ENCODE measurements around the gene ARPC3. TPM values are rescaled to one million over a fixed set of nuclear protein-coding genes. Genes with fewer than 3 reads are reported as not detected.
"Not testable (repeated sequence)": the region's sequence is repeated elsewhere in the genome, so short reads cannot be mapped to it uniquely, and the experiment has no call there.

The ARPC3 gene
- total and polyA plus RNA-seq, 4 donors: 179 to 514 (median 343) TPM

GRCh38 chr12:110451263-110451662 is 1.1 kb upstream of the ARPC3 start:
- no peak for DNase-seq
- Histone ChIP-seq H3K9me3 (ENCODE audit: control insufficient read depth in 4 of 4, insufficient read depth in 3 of 4, low read length in 3 of 4) (no peaks in the 10 kb centered on the region), H3K36me3 (ENCODE audit: control insufficient read depth in 4 of 4, insufficient read depth in 4 of 4, low read length in 4 of 4) (peaks cover 0 to 10% (median 3%) of the 10 kb centered on the region in 4 donors), H3K27me3 (ENCODE audit: control insufficient read depth in 3 of 3, insufficient read depth in 3 of 3, low read length in 2 of 3) (no peaks in the 10 kb centered on the region), H3K4me3 (no peak overlapping the region), H3K9ac (ENCODE audit: insufficient read depth in 1 of 2, low read length in 2 of 2) (no peak overlapping the region), H3K4me1 (ENCODE audit: control insufficient read depth in 5 of 5, insufficient read depth in 5 of 5, low read length in 5 of 5) (peaks cover 0 to 8% (median 5%) of the 10 kb centered on the region in 5 donors), H3K27ac (ENCODE audit: low read depth in 1 of 2, low read length in 1 of 2) (no peak overlapping the region)
- TF ChIP-seq CTCF (IDR thresholded peaks at IDR 0.05; ENCODE audit: control extremely low read depth, extremely low read depth): no peak
- WGBS, 2 donors: 67 to 75% methylated on average over 1 of the region's 1 CpG
- no peak for ATAC-seq (ENCODE audit: insufficient read depth, low FRiP score)

- Histone ChIP-seq H3K36me3 (ENCODE audit: control insufficient read depth in 4 of 4, insufficient read depth in 4 of 4, low read length in 4 of 4) (peaks cover 9 to 20% (median 19%) of the 10 kb centered on the region in 4 donors), H3K27me3 (ENCODE audit: control insufficient read depth in 3 of 3, insufficient read depth in 3 of 3, low read length in 2 of 3) (no peaks in the 10 kb centered on the region), H3K9me3 (ENCODE audit: control insufficient read depth in 4 of 4, insufficient read depth in 3 of 4, low read length in 3 of 4) (no peaks in the 10 kb centered on the region), H3K4me1 (ENCODE audit: control insufficient read depth in 5 of 5, insufficient read depth in 5 of 5, low read length in 5 of 5) (peaks cover 0 to 11% (median 5%) of the 10 kb centered on the region in 5 donors), H3K9ac (ENCODE audit: insufficient read depth in 1 of 2, low read length in 2 of 2) (no peak overlapping the region), H3K27ac (ENCODE audit: low read depth in 1 of 2, low read length in 1 of 2) (no peak overlapping the region), H3K4me3 (no peak overlapping the region)
- no peak for DNase-seq
- TF ChIP-seq CTCF (IDR thresholded peaks at IDR 0.05; ENCODE audit: control extremely low read depth, extremely low read depth): no peak
- WGBS, 2 donors: 98 to 99% methylated on average over 3 of the region's 3 CpGs
- ATAC-seq (ENCODE audit: insufficient read depth, low FRiP score): no peak
These were observed 5.7 kb downstream of the ARPC3 start for GRCh38 chr12:110444455-110444854.

- H3K27me3 ChIP-seq (ENCODE audit: control insufficient read depth in 3 of 3, insufficient read depth in 3 of 3, low read length in 2 of 3): no peaks in the 10 kb centered on the region
- H3K4me1 ChIP-seq (ENCODE audit: control insufficient read depth in 5 of 5, insufficient read depth in 5 of 5, low read length in 5 of 5): no peaks in the 10 kb centered on the region
- no peaks in the 10 kb centered on the region for H3K9me3 ChIP-seq (ENCODE audit: control insufficient read depth in 4 of 4, insufficient read depth in 3 of 4, low read length in 3 of 4)
- H3K9ac ChIP-seq (ENCODE audit: insufficient read depth in 1 of 2, low read length in 2 of 2): no peak overlapping the region
- H3K36me3 ChIP-seq (ENCODE audit: control insufficient read depth in 4 of 4, insufficient read depth in 4 of 4, low read length in 4 of 4): peaks cover 22 to 33% (median 25%) of the 10 kb centered on the region in 4 donors
- no peak for ATAC-seq (ENCODE audit: insufficient read depth, low FRiP score)
- H3K27ac ChIP-seq (ENCODE audit: low read depth in 1 of 2, low read length in 1 of 2): no peak overlapping the region
- no peak for TF ChIP-seq CTCF (IDR thresholded peaks at IDR 0.05; ENCODE audit: control extremely low read depth, extremely low read depth)
- WGBS, 2 donors: 54 to 56% methylated on average over 2 of the region's 2 CpGs
- DNase-seq: no peak
- no peak overlapping the region for H3K4me3 ChIP-seq
These were observed 13.9 kb downstream of the ARPC3 start for GRCh38 chr12:110436231-110436630.

GRCh38 chr12:110431957-110432587 is 18.1 kb downstream of the ARPC3 start:
- Histone ChIP-seq H3K9me3 (ENCODE audit: control insufficient read depth in 4 of 4, insufficient read depth in 3 of 4, low read length in 3 of 4) (no peaks in the 10 kb centered on the region), H3K4me3 (no peak overlapping the region), H3K27me3 (ENCODE audit: control insufficient read depth in 3 of 3, insufficient read depth in 3 of 3, low read length in 2 of 3) (no peaks in the 10 kb centered on the region), H3K27ac (ENCODE audit: low read depth in 1 of 2, low read length in 1 of 2) (no peak overlapping the region), H3K9ac (ENCODE audit: insufficient read depth in 1 of 2, low read length in 2 of 2) (no peak overlapping the region), H3K36me3 (ENCODE audit: control insufficient read depth in 4 of 4, insufficient read depth in 4 of 4, low read length in 4 of 4) (peaks cover 10 to 12% (median 11%) of the 10 kb centered on the region in 4 donors), H3K4me1 (ENCODE audit: control insufficient read depth in 5 of 5, insufficient read depth in 5 of 5, low read length in 5 of 5) (no peaks in the 10 kb centered on the region)
- no peak for ATAC-seq (ENCODE audit: insufficient read depth, low FRiP score)
- WGBS, 2 donors: 86 to 91% methylated on average over 12 of the region's 12 CpGs
- DNase-seq: no peak
- TF ChIP-seq CTCF (IDR thresholded peaks at IDR 0.05; ENCODE audit: control extremely low read depth, extremely low read depth): no peak

- not testable (repeated sequence) for DNase-seq; H3K9ac ChIP-seq (ENCODE audit: insufficient read depth in 1 of 2, low read length in 2 of 2); H3K27me3 ChIP-seq (ENCODE audit: control insufficient read depth in 3 of 3, insufficient read depth in 3 of 3, low read length in 2 of 3); H3K27ac ChIP-seq (ENCODE audit: low read depth in 1 of 2, low read length in 1 of 2); H3K9me3 ChIP-seq (ENCODE audit: control insufficient read depth in 4 of 4, insufficient read depth in 3 of 4, low read length in 3 of 4); ATAC-seq (ENCODE audit: insufficient read depth, low FRiP score); H3K36me3 ChIP-seq (ENCODE audit: control insufficient read depth in 4 of 4, insufficient read depth in 4 of 4, low read length in 4 of 4); H3K4me1 ChIP-seq (ENCODE audit: control insufficient read depth in 5 of 5, insufficient read depth in 5 of 5, low read length in 5 of 5); H3K4me3 ChIP-seq
- 83 to 89% methylated on average over 15 of the region's 15 CpGs for WGBS, 2 donors
These were observed 20.5 kb downstream of the ARPC3 start for GRCh38 chr12:110429676-110430075.
